PC-9 (cell line): ENCODE results near the gene FANCM. TPM values are rescaled to one million over a fixed set of nuclear protein-coding genes. Genes with fewer than 3 reads are reported as not detected.

Experiments used
- BruUV-seq: library from RNA; stranded (reverse); fragments of 400-500 nt; replicated peaks from 2 replicates; lab custom pipeline; 2021; lab: Mats Ljungman, UMichigan
- CTCF ChIA-PET: fragments of 300-600 bp; sonication (Branson Sonifier 250); formaldehyde crosslinking; loops from one replicate; lab custom pipeline; 2022; ENCODE audit warnings: antibody characterized with exemption; lab: Charles Lee
- POLR2A ChIA-PET: fragments of 300-600 bp; sonication (Branson Sonifier 250); formaldehyde crosslinking; loops from one replicate; lab custom pipeline; 2022; ENCODE audit warnings: antibody characterized with exemption; ENCODE audit not compliant: unreplicated experiment; lab: Charles Lee
- DNase-seq, 2 experiments: peaks; one replicate each; pipeline versions ENCODE4 v3.0.0 to v3.0.0-alpha.2; 2015 to 2022; ENCODE audit warnings: mixed read lengths in 1 of 2
- H2AFZ ChIP-seq: fragments of 200-600 bp; sonication (generic); 2 replicates; pipeline ENCODE4 v1.8.1; 2017; ENCODE audit warnings: antibody characterized with exemption
- H3F3A ChIP-seq: fragments of 200-600 bp; sonication (generic); 2 replicates; pipeline ENCODE4 v1.8.1; 2017; ENCODE audit warnings: antibody characterized with exemption, mild to moderate bottlenecking, low read depth; ENCODE audit not compliant: insufficient read depth
- H3K27ac ChIP-seq: fragments of 200-600 bp; sonication (generic); 2 replicates; pipeline ENCODE4 v1.6.1; 2016; ENCODE audit warnings: mixed run types
- H3K27me3 ChIP-seq: fragments of 200-600 bp; sonication (generic); 2 replicates; pipeline ENCODE4 v1.6.1; 2016; ENCODE audit warnings: low read depth, mixed run types; ENCODE audit not compliant: insufficient read depth
- H3K36me3 ChIP-seq: fragments of 200-600 bp; sonication (generic); 2 replicates; pipeline ENCODE4 v1.6.1; 2016; ENCODE audit warnings: low read depth, mixed run types
- H3K4me1 ChIP-seq: fragments of 200-600 bp; sonication (generic); replicated peaks from 2 replicates; pipeline ENCODE4 v1.6.1; 2016; ENCODE audit warnings: mixed run types; ENCODE audit not compliant: insufficient read depth
- H3K4me2 ChIP-seq: fragments of 200-600 bp; sonication (generic); 2 replicates; pipeline ENCODE4 v1.6.1; 2017; ENCODE audit warnings: mixed run types
- H3K4me3 ChIP-seq: fragments of 200-600 bp; sonication (generic); 2 replicates; pipeline ENCODE4 v1.6.1; 2016; ENCODE audit warnings: mixed run types
- H3K79me2 ChIP-seq: fragments of 200-600 bp; sonication (generic); 2 replicates; pipeline ENCODE4 v1.6.1; 2017; ENCODE audit warnings: low read depth, mixed run types
- H3K9me2 ChIP-seq: fragments of 200-600 bp; sonication (generic); 2 replicates; pipeline ENCODE4 v1.8.1; 2017; ENCODE audit warnings: mild to moderate bottlenecking; ENCODE audit not compliant: insufficient read depth
- H3K9me3 ChIP-seq: fragments of 200-600 bp; sonication (generic); 2 replicates; pipeline ENCODE4 v1.8.1; 2016; ENCODE audit warnings: low read depth; ENCODE audit not compliant: insufficient read depth
- H4K20me1 ChIP-seq: fragments of 200-600 bp; sonication (generic); 2 replicates; pipeline ENCODE4 v1.8.1; 2017; ENCODE audit not compliant: insufficient read depth
- EZH2 ChIP-seq: fragments of 200-600 bp; sonication (generic); IDR thresholded peaks from 2 replicates; pipeline ENCODE4 v1.8.0; 2017; ENCODE audit warnings: antibody characterized with exemption, low read depth
- intact Hi-C: fragments of 100-400 bp; cut with micrococcal nuclease; formaldehyde crosslinking; loops from one replicate; pipeline ENCODE4 v1.10.0; 2022; ENCODE audit not compliant: unreplicated experiment
- total RNA-seq: library from RNA; stranded (reverse); gene quantifications from 2 replicates; pipeline ENCODE4 v1.2.3, GENCODE V29; 2021
- TF ChIP-seq, protein P1 (sequence below): fragments of 200-600 bp; sonication (generic); conservative IDR thresholded peaks from 2 replicates; pipeline ENCODE4 v1.6.1; 2017; ENCODE audit warnings: mixed run types, antibody characterized with exemption, mild to moderate bottlenecking, moderate library complexity

The FANCM gene
- total RNA-seq, 1 experiment from 2014 or later = 9.9 TPM

DNA sequence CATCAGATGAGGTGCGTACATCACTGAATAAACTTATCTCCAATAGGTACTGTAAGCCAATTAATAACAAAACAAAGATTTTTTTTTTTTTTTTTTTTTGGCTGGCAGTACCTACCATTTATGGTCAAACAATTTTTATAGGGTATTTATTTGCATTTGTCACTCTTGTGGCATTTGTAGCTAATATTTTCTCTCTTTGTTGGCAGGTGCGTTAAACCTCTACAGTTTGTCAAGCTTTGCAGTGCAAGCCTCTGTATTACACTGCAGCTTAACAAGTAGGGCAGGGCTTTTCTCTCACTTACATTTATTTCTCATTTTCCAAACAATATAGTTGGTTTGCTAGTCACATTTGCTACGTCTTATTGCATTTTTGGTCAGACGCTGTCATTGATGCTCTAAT, 39.5 kb upstream of the FANCM start:
- no TSS peak for BruUV-seq
- Histone ChIP-seq H3K9me2 (no peaks in the 10 kb centered on the region), H3K9me3 (no peaks in the 10 kb centered on the region; the same call in 1 of the 2 replicates), H3K4me3 (no peak overlapping the region), H3K27ac (no peak overlapping the region), H3K36me3 (peaks cover 35% of the 10 kb centered on the region), H4K20me1 (peaks cover 13% of the 10 kb centered on the region), H3K4me1 (no peaks in the 10 kb centered on the region), H2AFZ (no peak overlapping the region), H3K27me3 (no peaks in the 10 kb centered on the region), H3K79me2 (peaks cover 37% of the 10 kb centered on the region), H3K4me2 (no peak overlapping the region), H3F3A (0 out of 2 replicates have a peak, but pooled peaks cover 3% of the 10 kb centered on the region)
- intact Hi-C loops = no loop called here
- no peak for DNase-seq
- ChIA-PET CTCF (no interaction called here), POLR2A (no interaction called here)
- no peak for TF ChIP-seq EZH2
- TF ChIP-seq, protein P1, sequence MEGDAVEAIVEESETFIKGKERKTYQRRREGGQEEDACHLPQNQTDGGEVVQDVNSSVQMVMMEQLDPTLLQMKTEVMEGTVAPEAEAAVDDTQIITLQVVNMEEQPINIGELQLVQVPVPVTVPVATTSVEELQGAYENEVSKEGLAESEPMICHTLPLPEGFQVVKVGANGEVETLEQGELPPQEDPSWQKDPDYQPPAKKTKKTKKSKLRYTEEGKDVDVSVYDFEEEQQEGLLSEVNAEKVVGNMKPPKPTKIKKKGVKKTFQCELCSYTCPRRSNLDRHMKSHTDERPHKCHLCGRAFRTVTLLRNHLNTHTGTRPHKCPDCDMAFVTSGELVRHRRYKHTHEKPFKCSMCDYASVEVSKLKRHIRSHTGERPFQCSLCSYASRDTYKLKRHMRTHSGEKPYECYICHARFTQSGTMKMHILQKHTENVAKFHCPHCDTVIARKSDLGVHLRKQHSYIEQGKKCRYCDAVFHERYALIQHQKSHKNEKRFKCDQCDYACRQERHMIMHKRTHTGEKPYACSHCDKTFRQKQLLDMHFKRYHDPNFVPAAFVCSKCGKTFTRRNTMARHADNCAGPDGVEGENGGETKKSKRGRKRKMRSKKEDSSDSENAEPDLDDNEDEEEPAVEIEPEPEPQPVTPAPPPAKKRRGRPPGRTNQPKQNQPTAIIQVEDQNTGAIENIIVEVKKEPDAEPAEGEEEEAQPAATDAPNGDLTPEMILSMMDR = no peak

GRCh38 chr14:45103806-45104205, 31.9 kb upstream of the FANCM start:
- BruUV-seq = no TSS peak
- Histone ChIP-seq H3K4me3 (no peak overlapping the region), H3K79me2 (no peaks in the 10 kb centered on the region), H3K27ac (no peak overlapping the region), H2AFZ (no peak overlapping the region), H3K4me2 (no peak overlapping the region), H3K9me3 (no peaks in the 10 kb centered on the region), H3K4me1 (no peaks in the 10 kb centered on the region), H3F3A (peaks cover 8% of the 10 kb centered on the region; the same call in 1 of the 2 replicates), H3K36me3 (peaks cover 33% of the 10 kb centered on the region), H3K27me3 (no peaks in the 10 kb centered on the region), H3K9me2 (no peaks in the 10 kb centered on the region), H4K20me1 (no peaks in the 10 kb centered on the region; the same call in 1 of the 2 replicates)
- intact Hi-C loops = no loop called here
- POLR2A ChIA-PET = no interaction called here
- TF ChIP-seq, protein P1 = no peak
- no peak for TF ChIP-seq EZH2
- CTCF ChIA-PET = no interaction called here
- no peak for DNase-seq

DNA sequence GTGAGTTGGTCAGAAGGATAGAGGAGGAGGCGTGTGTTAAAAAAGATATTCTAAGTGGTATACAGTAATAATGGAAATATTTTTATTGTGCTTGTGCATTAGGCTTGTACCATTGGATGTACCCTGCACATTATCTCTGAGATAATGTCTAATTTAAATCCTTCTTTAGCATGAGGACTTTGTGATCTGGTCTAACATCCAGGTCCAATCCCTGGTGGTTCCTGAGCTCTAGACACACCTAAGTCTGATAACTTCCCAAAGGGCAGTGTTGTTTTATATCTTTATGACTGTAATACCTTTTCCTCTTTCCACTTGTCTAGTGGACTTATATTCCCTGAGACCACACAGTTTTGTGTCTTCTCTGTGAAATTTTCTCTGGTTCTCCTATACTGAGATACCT, 31.2 kb upstream of the FANCM start:
- no peak overlapping the region for H3K4me2 ChIP-seq
- ChIA-PET POLR2A (interaction anchor here (0.6 kb wide), 1 partner anchor 208 kb away, joined by 4 read pairs; no protein-coding TSS in a partner anchor), CTCF (no interaction called here)
- H3K27me3 ChIP-seq = no peaks in the 10 kb centered on the region
- no peak overlapping the region for H2AFZ ChIP-seq
- H4K20me1 ChIP-seq = no peaks in the 10 kb centered on the region; the same call in 1 of the 2 replicates
- H3K4me3 ChIP-seq = no peak overlapping the region
- BruUV-seq = no TSS peak
- no peak for DNase-seq
- intact Hi-C loops = no loop called here
- H3K4me1 ChIP-seq = no peaks in the 10 kb centered on the region
- no peaks in the 10 kb centered on the region for H3K79me2 ChIP-seq
- peaks cover 8% of the 10 kb centered on the region; the same call in 1 of the 2 replicates for H3F3A ChIP-seq
- H3K36me3 ChIP-seq = peaks cover 29% of the 10 kb centered on the region
- H3K9me2 ChIP-seq = no peaks in the 10 kb centered on the region
- H3K27ac ChIP-seq = no peak overlapping the region
- TF ChIP-seq, protein P1 = no peak
- no peak for TF ChIP-seq EZH2
- no peaks in the 10 kb centered on the region for H3K9me3 ChIP-seq
